HUES64 (cell line): ENCODE measurements around the gene TRPV4.

Experiments used
- H3K27ac ChIP-seq: 2 replicates; pipeline ENCODE4 v1.7.0; 2013; ENCODE audit warnings: low read depth, low read length, inconsistent platforms
- H3K27me3 ChIP-seq: 2 replicates; pipeline ENCODE4 v1.6.1; 2013; ENCODE audit warnings: mild to moderate bottlenecking, low read length; ENCODE audit not compliant: insufficient read depth
- H3K36me3 ChIP-seq: 2 replicates; pipeline ENCODE4 v1.6.1; 2013; ENCODE audit warnings: mild to moderate bottlenecking, low read length; ENCODE audit not compliant: insufficient read depth
- H3K4me1 ChIP-seq: 2 replicates; pipeline ENCODE4 v1.6.1; 2013; ENCODE audit warnings: mild to moderate bottlenecking, low read length, moderate library complexity; ENCODE audit not compliant: insufficient read depth
- H3K4me3 ChIP-seq: 2 replicates; pipeline ENCODE4 v1.5.1; 2013; ENCODE audit warnings: mild to moderate bottlenecking, low read length, moderate library complexity
- H3K9ac ChIP-seq: 2 replicates; pipeline ENCODE4 v1.6.1; 2013; ENCODE audit warnings: mild to moderate bottlenecking, low read depth, low read length
- H3K9me3 ChIP-seq: 2 replicates; pipeline ENCODE4 v1.6.1; 2013; ENCODE audit warnings: low read depth, low read length; ENCODE audit not compliant: insufficient read depth
- WGBS: fragments of 150-250, 120-280 bp; methylation state at CpG from one replicate; pipeline ENCODE4 v1.1.7; 2013; ENCODE audit warnings: missing lambda C conversion rate; 5-methylcytosine and 5-hydroxymethylcytosine counted together

Gene TRPV4

DNA sequence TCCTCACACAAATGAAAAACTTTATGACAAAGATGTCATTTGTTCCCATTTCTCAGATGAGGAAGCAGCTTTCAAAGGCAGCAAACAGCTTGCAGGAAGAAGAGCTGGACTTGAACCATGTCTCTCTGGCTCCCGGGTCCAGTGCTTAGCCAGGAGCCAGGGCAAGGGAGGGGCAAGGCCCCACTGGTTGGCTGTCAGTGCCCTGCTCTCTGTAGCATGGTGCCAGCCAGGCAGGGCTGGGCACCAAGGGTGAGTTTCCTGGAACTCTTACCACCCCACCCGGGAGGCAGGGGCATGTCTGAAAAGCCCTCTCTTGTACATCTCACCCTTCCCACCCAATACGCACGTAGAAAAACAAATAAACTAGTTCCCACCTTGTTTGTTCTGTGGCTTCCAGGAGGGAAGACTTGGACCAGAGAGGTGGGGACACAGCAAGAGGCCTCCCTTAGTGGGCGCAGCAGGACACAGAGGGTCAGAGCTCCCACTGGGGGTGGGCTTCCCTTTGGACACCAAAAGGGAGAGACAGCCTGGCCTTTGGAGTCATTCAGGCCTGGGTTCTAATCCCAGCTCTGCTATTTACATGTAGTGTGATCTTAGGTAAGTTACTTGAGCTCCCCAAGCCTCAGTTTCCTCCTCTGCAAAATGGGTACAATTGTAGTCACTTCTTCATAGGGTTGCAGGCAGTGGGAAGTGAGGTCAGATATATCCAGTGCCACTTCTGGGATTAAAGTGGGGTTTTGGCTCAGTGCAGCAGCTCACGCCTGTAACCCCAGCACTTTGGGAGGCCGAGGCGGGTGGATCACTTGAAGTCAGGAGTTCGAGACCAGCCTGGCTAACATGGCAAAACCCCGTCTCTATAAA lies 17.2 kb downstream of the TRPV4 start:
- Histone ChIP-seq H3K4me1 (no peaks in the 10 kb centered on the region), H3K9me3 (0 out of 2 replicates have a peak, but pooled peaks cover 2% of the 10 kb centered on the region), H3K4me3 (no peak overlapping the region), H3K27me3 (no peaks in the 10 kb centered on the region), H3K36me3 (peaks cover 9% of the 10 kb centered on the region; the same call in 1 of the 2 replicates), H3K27ac (no peak overlapping the region), H3K9ac (no peak overlapping the region)
- 91% methylated on average over 10 of the region's 10 CpGs for WGBS

DNA sequence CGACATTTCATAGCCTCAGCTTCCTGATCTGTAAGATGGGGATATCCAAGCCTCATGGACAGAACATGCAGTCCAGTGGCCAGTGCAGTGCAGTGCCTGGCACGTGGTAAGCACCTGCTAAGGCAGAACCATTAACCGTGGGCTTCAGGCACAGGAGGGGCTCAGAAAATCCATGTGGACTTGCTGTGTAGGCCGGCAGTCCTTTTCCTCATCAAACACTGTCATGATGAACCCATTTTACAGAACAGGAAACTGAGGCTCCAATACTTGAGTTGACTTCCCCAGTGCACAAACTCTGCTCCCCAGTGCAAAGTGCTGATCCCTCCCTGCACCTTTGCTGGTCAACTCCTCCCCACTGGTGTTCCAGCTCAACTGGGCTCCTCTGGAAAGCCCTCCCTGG lies 18.0 kb downstream of the TRPV4 start:
- Histone ChIP-seq H3K27ac (no peak overlapping the region), H3K4me1 (no peaks in the 10 kb centered on the region), H3K9ac (no peak overlapping the region), H3K36me3 (peaks cover 9% of the 10 kb centered on the region; the same call in 1 of the 2 replicates), H3K27me3 (no peaks in the 10 kb centered on the region), H3K4me3 (no peak overlapping the region), H3K9me3 (0 out of 2 replicates have a peak, but pooled peaks cover 2% of the 10 kb centered on the region)
- WGBS, result 92% methylated on average over 4 of the region's 4 CpGs

DNA sequence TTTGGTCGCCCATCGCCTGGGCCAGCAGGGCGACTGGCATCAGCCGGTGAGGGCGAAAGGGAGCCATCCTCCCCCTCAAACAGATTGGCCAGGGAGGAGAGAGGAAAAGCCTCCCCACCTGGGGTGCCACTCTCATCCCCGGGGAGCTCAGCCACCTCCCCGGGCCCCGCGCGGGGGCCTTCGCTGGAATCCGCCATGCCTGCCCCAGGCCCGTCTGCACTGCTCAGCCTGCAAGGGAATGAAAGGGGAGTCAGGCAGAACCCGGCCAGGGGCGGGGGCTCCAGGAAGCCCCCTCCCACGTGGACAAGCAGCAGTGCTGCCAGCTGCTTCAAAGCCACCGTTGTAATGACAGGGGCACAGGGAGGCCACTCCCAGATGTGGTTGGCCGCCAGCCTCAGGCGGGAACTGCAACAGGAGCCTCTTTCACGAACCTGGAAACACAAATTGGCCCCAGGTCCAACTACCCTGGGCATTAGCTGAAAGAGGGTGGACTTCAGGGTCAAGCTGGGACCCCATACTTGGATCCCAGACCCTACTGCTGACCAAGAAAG lies 18.5 kb downstream of the TRPV4 start:
- peaks cover 9% of the 10 kb centered on the region; the same call in 1 of the 2 replicates for H3K36me3 ChIP-seq
- H3K9me3 ChIP-seq, result 0 out of 2 replicates have a peak, but pooled peaks cover 2% of the 10 kb centered on the region
- H3K4me3 ChIP-seq, result no peak overlapping the region
- H3K9ac ChIP-seq, result no peak overlapping the region
- no peaks in the 10 kb centered on the region for H3K4me1 ChIP-seq
- no peaks in the 10 kb centered on the region for H3K27me3 ChIP-seq
- 86% methylated on average over 20 of the region's 20 CpGs for WGBS
- H3K27ac ChIP-seq, result no peak overlapping the region

DNA sequence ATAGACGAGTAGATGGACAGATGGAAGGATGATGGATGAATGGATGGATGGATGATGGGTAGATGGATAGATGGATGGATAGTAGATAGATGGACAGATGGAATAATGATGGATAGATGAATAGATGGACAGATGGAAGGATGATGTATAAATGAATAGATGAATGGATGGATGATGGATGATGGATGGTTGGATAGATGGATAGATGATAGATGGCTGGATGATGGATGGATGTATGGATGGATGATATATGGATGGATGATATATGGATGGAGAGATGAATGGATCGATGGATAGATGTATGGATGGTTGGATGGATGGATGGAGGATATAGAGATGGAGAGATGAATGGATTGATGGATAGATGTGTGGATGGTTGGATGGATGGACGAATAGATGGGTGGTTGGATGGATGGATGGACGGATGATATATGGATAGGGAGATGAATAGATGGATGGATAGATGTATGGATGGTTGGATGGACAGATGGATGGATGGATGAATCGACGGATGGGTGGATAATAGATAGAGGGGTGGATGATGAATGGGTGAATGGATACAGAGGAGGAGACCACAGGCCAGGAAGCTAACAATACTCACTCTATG lies 19.3 kb downstream of the TRPV4 start:
- H3K27ac ChIP-seq, result no peak overlapping the region
- no peak overlapping the region for H3K9ac ChIP-seq
- no peak overlapping the region for H3K4me3 ChIP-seq
- H3K4me1 ChIP-seq, result no peaks in the 10 kb centered on the region
- no peaks in the 10 kb centered on the region for H3K27me3 ChIP-seq
- WGBS, result 91% methylated on average over 6 of the region's 6 CpGs
- H3K9me3 ChIP-seq, result 0 out of 2 replicates have a peak, but pooled peaks cover 2% of the 10 kb centered on the region
- peaks cover 9% of the 10 kb centered on the region; the same call in 1 of the 2 replicates for H3K36me3 ChIP-seq

DNA sequence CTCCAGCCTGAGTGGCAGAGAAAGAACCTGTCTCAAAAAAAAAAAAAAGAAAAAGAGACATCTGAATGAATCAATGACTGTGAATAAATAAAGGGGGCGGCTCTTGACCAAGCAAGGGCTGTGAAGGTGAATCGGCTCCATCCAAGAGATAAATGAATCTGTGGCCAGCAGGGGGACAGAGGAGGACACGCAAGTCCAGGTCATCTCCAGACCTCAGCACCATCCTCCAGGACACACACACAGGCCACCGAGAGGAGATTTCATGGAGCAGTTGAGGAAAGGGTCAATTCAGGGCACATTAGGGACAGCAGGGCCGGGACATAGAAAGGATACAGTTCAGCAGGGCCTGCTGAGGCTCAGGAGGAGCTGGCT lies 21.6 kb downstream of the TRPV4 start:
- Histone ChIP-seq H3K27me3 (no peaks in the 10 kb centered on the region), H3K36me3 (peaks cover 9% of the 10 kb centered on the region; the same call in 1 of the 2 replicates), H3K9me3 (0 out of 2 replicates have a peak, but pooled peaks cover 2% of the 10 kb centered on the region), H3K4me1 (no peaks in the 10 kb centered on the region), H3K9ac (no peak overlapping the region), H3K27ac (no peak overlapping the region), H3K4me3 (no peak overlapping the region)
- WGBS, result 77% methylated on average over 5 of the region's 5 CpGs

DNA sequence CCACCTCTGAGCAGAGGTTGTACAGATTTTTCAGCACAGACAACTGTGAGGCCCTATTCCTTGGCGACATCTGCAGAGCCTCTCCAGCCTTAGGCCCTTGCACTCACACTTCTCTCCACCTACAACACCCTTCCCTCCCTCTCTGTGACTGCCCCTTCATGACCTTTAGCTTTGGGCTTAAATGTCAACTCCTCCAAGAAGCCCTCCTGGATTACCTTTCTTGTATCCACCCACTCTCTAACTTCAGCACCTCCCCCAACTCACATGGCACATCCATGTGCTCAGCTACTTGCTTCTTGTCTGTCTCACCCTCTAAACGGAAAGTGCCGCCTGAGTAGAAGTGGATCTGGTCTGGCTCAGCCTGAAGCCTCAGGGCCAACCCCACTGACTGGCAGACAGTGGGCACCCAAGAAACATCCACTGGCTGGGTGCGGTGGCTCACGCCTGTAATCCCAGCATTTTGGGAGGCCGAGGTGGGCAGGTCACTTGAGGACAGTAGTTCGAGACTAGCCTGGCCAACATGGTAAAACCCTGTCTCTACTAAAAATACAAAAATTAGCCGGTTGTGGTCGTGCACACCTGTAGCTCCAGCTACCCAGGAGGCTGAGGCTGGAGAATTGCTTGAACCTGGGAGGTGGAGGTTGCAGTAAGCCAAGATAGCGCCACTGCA lies 22.1 kb downstream of the TRPV4 start:
- Histone ChIP-seq H3K36me3 (peaks cover 9% of the 10 kb centered on the region; the same call in 1 of the 2 replicates), H3K27ac (no peak overlapping the region), H3K9me3 (0 out of 2 replicates have a peak, but pooled peaks cover 2% of the 10 kb centered on the region), H3K4me3 (no peak overlapping the region), H3K27me3 (no peaks in the 10 kb centered on the region), H3K9ac (no peak overlapping the region), H3K4me1 (no peaks in the 10 kb centered on the region)
- 87% methylated on average over 10 of the region's 10 CpGs for WGBS

DNA sequence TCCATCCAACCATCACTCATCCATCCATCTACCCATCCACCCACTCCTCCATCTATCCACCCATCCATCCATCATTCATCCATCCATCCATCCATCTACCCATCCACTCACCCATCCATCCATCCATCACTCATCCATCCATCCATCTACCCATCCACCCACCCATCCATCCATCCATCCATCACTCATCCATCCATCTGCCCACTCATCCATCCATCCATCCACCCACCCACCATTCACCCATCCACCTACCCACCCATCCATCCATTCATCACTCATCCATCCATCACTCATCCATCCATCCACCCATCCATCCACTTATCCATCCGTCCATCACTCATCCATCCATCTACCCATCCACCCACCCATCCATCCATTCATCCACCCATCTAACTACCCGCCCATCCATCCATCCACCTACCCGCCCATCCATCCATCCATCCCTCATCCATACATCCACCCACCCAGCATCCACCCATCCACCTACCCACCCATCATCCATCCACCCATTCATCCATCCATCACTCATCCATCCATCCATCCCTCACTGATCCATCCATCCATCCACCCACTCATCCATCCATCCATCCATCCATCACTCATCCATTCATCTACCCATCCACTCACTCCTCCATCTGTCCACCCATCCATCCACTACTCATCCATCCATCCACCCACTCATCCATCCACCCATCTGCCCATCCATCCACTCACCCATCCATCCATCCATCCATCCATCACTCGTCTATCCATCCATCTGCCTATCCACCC lies 24.1 kb downstream of the TRPV4 start:
- 0 out of 2 replicates have a peak, but pooled peaks cover 1% of the 10 kb centered on the region for H3K9me3 ChIP-seq
- H3K9ac ChIP-seq, result no peak overlapping the region
- peaks cover 7% of the 10 kb centered on the region; the same call in 1 of the 2 replicates for H3K36me3 ChIP-seq
- no peak overlapping the region for H3K4me3 ChIP-seq
- no peaks in the 10 kb centered on the region for H3K4me1 ChIP-seq
- H3K27ac ChIP-seq, result no peak overlapping the region
- no peaks in the 10 kb centered on the region for H3K27me3 ChIP-seq
- WGBS, result 87% methylated on average over 4 of the region's 4 CpGs

DNA sequence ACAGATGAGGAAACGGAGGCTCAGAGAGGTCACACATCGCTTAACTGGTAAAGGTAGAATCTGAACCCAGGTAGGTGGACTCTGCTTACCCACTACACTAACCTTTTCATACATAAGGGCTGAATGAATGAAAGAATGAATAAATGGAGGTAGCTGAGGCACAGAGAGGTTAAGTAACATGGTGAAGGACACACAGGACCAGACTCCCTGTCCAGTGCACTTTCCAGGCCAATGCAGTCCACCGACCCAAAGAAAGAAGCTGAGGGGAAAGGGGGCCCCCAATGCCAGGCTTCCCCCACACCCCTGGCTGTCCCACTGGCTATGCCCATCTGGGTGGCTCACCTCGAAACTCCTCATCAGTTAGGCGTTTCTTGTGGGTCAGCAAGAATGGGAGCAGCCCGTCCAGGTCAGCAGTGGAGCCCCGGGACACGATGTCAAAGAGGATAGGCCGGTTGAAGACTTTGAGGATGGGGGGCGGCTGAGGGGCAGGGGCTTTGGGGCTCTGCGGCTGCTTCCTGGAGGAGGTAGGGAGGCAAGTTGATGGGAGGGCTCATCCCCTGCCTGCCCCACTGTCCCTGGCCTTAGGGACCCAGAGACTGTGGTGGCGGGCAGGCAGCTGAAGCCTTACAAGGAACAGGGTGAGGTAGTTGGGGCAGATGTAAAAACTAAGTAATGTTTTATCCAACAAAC lies 25.1 kb downstream of the TRPV4 start:
- Histone ChIP-seq H3K27ac (no peak overlapping the region), H3K9ac (no peak overlapping the region), H3K27me3 (no peaks in the 10 kb centered on the region), H3K9me3 (no peaks in the 10 kb centered on the region), H3K4me3 (no peak overlapping the region), H3K4me1 (no peaks in the 10 kb centered on the region), H3K36me3 (no peaks in the 10 kb centered on the region)
- 93% methylated on average over 12 of the region's 12 CpGs for WGBS

DNA sequence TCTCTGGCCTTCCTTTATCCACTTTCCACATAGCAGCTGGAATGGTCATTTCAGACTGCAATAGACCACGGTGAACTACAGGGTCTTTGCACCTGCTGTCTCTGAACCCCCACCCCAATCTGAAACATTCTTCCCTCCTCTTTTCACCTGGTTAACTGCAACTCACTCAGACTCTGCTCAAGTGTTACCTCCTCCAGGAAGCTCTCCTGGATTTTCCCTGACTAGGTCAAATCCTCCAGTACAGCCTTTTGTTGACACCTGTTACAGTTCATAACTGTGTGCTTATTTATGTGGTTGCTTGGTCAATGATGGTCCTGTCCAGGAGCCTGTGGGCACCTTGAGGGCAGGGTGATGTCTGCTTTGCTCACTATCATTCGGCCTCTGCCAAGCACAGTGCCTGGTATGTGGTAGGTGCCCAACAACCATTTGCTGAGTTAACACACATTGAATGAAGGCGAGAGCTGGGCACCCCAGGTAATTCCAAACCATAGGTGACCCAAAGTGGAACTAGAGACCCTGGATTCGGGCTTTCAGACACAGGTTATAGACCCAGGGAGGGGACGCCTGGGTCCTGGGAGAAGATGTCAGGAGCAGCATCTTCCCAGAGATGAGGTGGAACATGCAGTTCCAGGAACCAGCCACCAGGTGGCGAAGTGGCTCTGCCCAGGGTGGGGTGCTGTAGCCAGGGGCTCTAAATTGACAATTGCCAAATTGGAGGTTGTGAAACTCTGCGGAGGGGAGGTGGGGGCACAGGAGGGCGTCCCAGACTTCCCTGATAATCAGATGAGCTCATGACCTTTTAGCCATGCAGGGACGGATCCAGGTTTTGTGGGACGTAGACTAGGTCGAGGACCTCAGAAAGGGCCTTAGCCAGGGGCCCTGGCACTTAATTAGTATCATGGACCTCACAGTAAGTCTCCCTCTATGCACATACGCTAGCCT lies 28.1 kb downstream of the TRPV4 start:
- Histone ChIP-seq H3K27me3 (no peaks in the 10 kb centered on the region), H3K9ac (no peak overlapping the region)
- 53% methylated on average over 12 of the region's 12 CpGs for whole genome bisulfite sequencing

More for the DNA sequence above, 28.1 kb downstream of the TRPV4 start:
- Histone ChIP-seq H3K36me3 (no peaks in the 10 kb centered on the region), H3K27ac (no peak overlapping the region), H3K4me1 (no peaks in the 10 kb centered on the region), H3K4me3 (no peak overlapping the region), H3K9me3 (no peaks in the 10 kb centered on the region)
